ENCODE results near the gene HES5.

The HES5 gene

DNA sequence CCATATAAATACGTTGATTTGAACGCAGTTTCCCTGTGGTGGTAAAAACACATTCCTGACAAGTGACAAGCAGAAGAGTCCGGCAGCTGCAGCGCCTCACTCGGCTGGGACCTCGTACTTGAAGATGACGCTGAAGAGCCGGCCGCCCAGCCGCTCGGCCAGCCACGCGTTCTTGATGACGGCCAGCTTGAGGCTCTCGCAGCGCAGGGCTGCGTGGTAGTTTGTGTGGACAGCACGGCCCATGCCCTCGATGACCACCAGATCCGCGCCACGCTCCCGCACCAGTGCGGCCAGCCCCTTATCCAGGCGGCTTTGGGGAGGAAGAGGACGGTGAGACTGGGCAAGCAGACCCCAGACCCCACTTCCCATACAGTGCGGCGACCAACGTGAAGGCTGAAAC, 21.3 kb downstream of the HES5 start:
- TF ChIP-seq CTCF (conservative IDR thresholded peaks at IDR 0.05; ENCODE audit: low read depth, low read length) = no peak
- no peak for DNase-seq (ENCODE audit: low read depth)
- H3K4me3 ChIP-seq (ENCODE audit: low read length) = no peak overlapping the region

GRCh38 chr1:2508180-2508579, 21.9 kb downstream of the HES5 start:
- no peak for TF ChIP-seq CTCF (conservative IDR thresholded peaks at IDR 0.05; ENCODE audit: low read depth, low read length)
- no peak overlapping the region for H3K4me3 ChIP-seq (ENCODE audit: low read length)
- DNase-seq (ENCODE audit: low read depth) = no peak

DNA sequence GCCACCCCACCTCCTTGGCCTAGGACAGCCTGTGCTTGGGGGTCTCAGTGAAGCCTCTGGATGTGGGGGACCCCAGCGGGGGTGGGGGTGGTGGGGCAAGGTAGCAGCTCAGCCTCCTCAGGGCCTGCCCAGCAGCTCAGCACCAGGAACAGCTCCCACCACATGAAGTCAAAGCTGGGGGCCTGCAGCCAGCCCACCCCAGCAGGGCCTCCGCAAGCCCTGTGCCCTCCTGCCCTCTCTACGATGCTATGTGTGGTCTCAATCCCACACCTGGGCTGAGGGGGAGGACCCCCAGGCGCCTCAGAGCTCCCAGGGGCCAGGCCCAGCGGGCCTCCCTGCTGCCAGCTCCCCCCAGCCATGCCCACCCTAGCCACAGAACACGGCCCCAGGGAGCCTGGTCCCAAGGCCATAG, 22.3 kb downstream of the HES5 start:
- no peak for DNase-seq (ENCODE audit: low read depth)
- no peak for TF ChIP-seq CTCF (conservative IDR thresholded peaks at IDR 0.05; ENCODE audit: low read depth, low read length)
- no peak overlapping the region for H3K4me3 ChIP-seq (ENCODE audit: low read length)

GRCh38 chr1:2506901-2507565, 23.0 kb downstream of the HES5 start:
- DNase-seq (ENCODE audit: low read depth) = no peak
- no peak for TF ChIP-seq CTCF (conservative IDR thresholded peaks at IDR 0.05; ENCODE audit: low read depth, low read length)
- H3K4me3 ChIP-seq (ENCODE audit: low read length) = no peak overlapping the region

- TF ChIP-seq CTCF (conservative IDR thresholded peaks at IDR 0.05; ENCODE audit: low read depth, low read length) = no peak
- H3K4me3 ChIP-seq (ENCODE audit: low read length) = no peak overlapping the region
- no peak for DNase-seq (ENCODE audit: low read depth)
Measured at GRCh38 chr1:2506007-2506860, 23.8 kb downstream of the HES5 start.

DNA sequence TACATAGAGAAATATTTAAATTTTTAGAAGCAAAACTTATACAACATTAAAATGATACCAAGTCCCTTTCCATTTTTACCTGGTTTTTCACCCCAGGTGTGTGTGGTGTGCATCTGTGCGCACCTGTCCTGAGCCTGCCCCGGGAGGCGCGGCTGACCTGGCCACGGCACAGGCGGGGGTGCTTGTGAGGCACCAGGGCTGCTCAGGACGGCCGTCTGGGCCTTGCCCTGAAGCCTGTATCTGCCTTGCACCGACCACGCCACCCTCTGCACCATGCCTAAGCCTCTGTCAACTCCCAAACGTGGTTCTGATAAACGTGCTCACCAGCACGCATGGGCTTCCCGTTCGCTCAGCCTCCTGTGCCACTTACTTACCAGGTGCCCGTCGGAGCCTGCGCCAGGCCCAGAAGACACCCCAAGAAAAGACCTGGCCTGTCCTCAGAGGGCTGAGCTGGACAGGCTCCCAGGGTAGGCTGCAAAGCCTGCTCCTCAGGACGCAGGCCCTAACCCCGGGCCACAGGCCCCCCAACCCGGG, 24.5 kb downstream of the HES5 start:
- no peak overlapping the region for H3K4me3 ChIP-seq (ENCODE audit: low read length)
- no peak for TF ChIP-seq CTCF (conservative IDR thresholded peaks at IDR 0.05; ENCODE audit: low read depth, low read length)
- DNase-seq (ENCODE audit: low read depth) = no peak

DNA sequence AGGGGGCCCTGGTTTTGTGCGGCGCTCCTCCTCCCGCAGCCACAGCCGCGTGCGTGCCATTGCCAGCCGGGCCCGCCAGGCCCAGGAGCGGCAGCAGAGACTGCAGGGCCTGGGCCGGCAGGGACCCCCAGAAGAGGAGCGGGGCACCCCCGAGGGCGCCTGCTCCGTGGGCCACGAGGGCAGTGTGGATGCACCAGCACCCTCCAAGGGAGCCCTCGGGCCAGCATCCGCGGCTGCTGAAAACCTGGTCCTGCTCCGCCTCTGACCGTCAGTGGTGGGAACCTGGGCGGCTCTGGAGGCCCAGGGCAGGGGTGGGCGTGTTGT, 25.2 kb downstream of the HES5 start:
- TF ChIP-seq CTCF (conservative IDR thresholded peaks at IDR 0.05; ENCODE audit: low read depth, low read length) = no peak
- no peak for DNase-seq (ENCODE audit: low read depth)
- H3K4me3 ChIP-seq (ENCODE audit: low read length) = no peak overlapping the region

Data from retinal pigment epithelial cell (primary cell).